Neural progenitor cell (in vitro differentiated cells): ENCODE results near the gene SEL1L3. TPM values are rescaled to one million over a fixed set of nuclear protein-coding genes. Genes with fewer than 3 reads are reported as not detected.

Experiments
- DNase-seq: peaks from one replicate; pipeline ENCODE4 v3.0.0-alpha.2; 2016; ENCODE audit warnings: low spot score
- H2AFZ ChIP-seq: fragments of 200-600 bp; sonication (generic); replicated peaks from 2 replicates; pipeline ENCODE4 v1.6.1; 2016; ENCODE audit warnings: antibody characterized with exemption
- H3F3A ChIP-seq: fragments of 200-600 bp; sonication (generic); 2 replicates; pipeline ENCODE4 v1.6.1; 2016; ENCODE audit warnings: antibody characterized with exemption, low read depth
- H3K27ac ChIP-seq: fragments of 200-600 bp; sonication (generic); 2 replicates; pipeline ENCODE4 v1.5.1; 2016; ENCODE audit warnings: mild to moderate bottlenecking
- H3K27me3 ChIP-seq: fragments of 200-600 bp; sonication (generic); 2 replicates; pipeline ENCODE4 v1.6.1; 2016; ENCODE audit warnings: mild to moderate bottlenecking, moderate library complexity
- H3K36me3 ChIP-seq: fragments of 200-600 bp; sonication (generic); 2 replicates; pipeline ENCODE4 v1.5.1; 2016
- H3K4me1 ChIP-seq: fragments of 200-600 bp; sonication (generic); 2 replicates; pipeline ENCODE4 v1.6.1; 2016; ENCODE audit warnings: mixed run types
- H3K4me2 ChIP-seq: fragments of 200-600 bp; sonication (generic); 2 replicates; pipeline ENCODE4 v1.6.1; 2016
- H3K4me3 ChIP-seq: fragments of 200-600 bp; sonication (generic); 2 replicates; pipeline ENCODE4 v1.5.1; 2016
- H3K79me2 ChIP-seq: fragments of 200-600 bp; sonication (generic); 2 replicates; pipeline ENCODE4 v1.6.1; 2016; ENCODE audit warnings: low read depth
- H3K9ac ChIP-seq: fragments of 200-600 bp; sonication (generic); 2 replicates; pipeline ENCODE4 v1.6.1; 2016
- H3K9me3 ChIP-seq: fragments of 200-600 bp; sonication (generic); 2 replicates; pipeline ENCODE4 v1.5.1; 2016; ENCODE audit warnings: low read depth
- H4K20me1 ChIP-seq: fragments of 200-600 bp; sonication (generic); 2 replicates; pipeline ENCODE4 v1.6.1; 2016; ENCODE audit warnings: low read depth
- H3K27ac Mint-ChIP-seq: 3 replicates; pipeline ENCODE4 v1.8.0; 2021; ENCODE audit warnings: mixed read lengths
- H3K27me3 Mint-ChIP-seq: 2 replicates; pipeline ENCODE4 v1.8.0; 2022; ENCODE audit warnings: low read depth, mild to moderate bottlenecking, inconsistent platforms, moderate library complexity, mixed read lengths; ENCODE audit not compliant: insufficient read depth
- H3K36me3 Mint-ChIP-seq: 3 replicates; pipeline ENCODE4 v1.8.0; 2021; ENCODE audit warnings: mixed read lengths
- H3K4me1 Mint-ChIP-seq: 3 replicates; pipeline ENCODE4 v1.8.0; 2021; ENCODE audit warnings: mixed read lengths
- H3K4me3 Mint-ChIP-seq: 3 replicates; pipeline ENCODE4 v1.8.0; 2021; ENCODE audit warnings: mild to moderate bottlenecking, moderate library complexity, mixed read lengths
- H3K9me3 Mint-ChIP-seq: 3 replicates; pipeline ENCODE4 v1.8.0; 2020; ENCODE audit warnings: mixed read lengths
- EZH2 ChIP-seq: fragments of 200-600 bp; sonication (generic); IDR thresholded peaks from 2 replicates; pipeline ENCODE4 v1.6.1; 2017; ENCODE audit warnings: antibody characterized with exemption, mild to moderate bottlenecking, moderate library complexity
- EZH2phosphoT487 ChIP-seq: fragments of 200-600 bp; sonication (generic); IDR thresholded peaks from 2 replicates; pipeline ENCODE4 v1.6.1; 2017; ENCODE audit warnings: antibody characterized with exemption
- total RNA-seq: library from RNA; depleted of rRNA; stranded (reverse); fragments of >200 nt; gene quantifications from 2 replicates; pipeline ENCODE4 v1.2.3, GENCODE V29; 2015; ENCODE audit warnings: low replicate concordance
- TF ChIP-seq, protein P1 (sequence below): fragments of 200-600 bp; sonication (generic); IDR thresholded peaks from 2 replicates; pipeline ENCODE4 v1.5.1; 2017; ENCODE audit warnings: antibody characterized with exemption, mild to moderate bottlenecking

SEL1L3 gene
- total RNA-seq, 1 donor from 2014 or later = 87.2 TPM

DNA sequence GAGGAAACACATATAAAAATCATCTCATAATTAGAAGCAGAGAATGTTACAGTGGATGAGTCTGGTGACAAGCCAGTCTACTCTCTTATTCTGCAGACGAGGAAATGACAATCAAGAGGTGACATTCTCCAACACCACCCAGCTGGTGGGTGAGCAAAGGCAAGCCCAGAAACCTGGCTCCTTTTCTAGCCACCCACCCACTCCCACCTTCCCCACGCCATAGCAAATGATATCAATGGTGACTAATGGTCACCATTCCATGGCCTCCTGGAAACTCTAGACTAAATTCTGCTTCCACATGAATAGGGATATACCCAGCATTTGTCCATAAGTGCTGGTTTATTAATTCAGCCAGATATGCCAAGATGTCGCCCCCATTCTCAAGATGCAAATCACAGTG, 10.7 kb downstream of the SEL1L3 start:
- Mint-ChIP-seq H3K4me3 (no peak overlapping the region), H3K36me3 (peaks cover 6% of the 10 kb centered on the region), H3K9me3 (no peaks in the 10 kb centered on the region), H3K27ac (no peak overlapping the region), H3K27me3 (no peaks in the 10 kb centered on the region), H3K4me1 (peaks cover 2% of the 10 kb centered on the region)
- H3K4me1 ChIP-seq = peaks cover 2% of the 10 kb centered on the region
- no peaks in the 10 kb centered on the region for H3F3A ChIP-seq
- TF ChIP-seq EZH2phosphoT487 = no peak
- TF ChIP-seq EZH2 = no peak
- TF ChIP-seq, protein P1, sequence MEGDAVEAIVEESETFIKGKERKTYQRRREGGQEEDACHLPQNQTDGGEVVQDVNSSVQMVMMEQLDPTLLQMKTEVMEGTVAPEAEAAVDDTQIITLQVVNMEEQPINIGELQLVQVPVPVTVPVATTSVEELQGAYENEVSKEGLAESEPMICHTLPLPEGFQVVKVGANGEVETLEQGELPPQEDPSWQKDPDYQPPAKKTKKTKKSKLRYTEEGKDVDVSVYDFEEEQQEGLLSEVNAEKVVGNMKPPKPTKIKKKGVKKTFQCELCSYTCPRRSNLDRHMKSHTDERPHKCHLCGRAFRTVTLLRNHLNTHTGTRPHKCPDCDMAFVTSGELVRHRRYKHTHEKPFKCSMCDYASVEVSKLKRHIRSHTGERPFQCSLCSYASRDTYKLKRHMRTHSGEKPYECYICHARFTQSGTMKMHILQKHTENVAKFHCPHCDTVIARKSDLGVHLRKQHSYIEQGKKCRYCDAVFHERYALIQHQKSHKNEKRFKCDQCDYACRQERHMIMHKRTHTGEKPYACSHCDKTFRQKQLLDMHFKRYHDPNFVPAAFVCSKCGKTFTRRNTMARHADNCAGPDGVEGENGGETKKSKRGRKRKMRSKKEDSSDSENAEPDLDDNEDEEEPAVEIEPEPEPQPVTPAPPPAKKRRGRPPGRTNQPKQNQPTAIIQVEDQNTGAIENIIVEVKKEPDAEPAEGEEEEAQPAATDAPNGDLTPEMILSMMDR = no peak
- H4K20me1 ChIP-seq = no peaks in the 10 kb centered on the region
- H3K36me3 ChIP-seq = no peaks in the 10 kb centered on the region
- no peak overlapping the region for H3K4me3 ChIP-seq
- H2AFZ ChIP-seq = no peak overlapping the region
- H3K27me3 ChIP-seq = no peaks in the 10 kb centered on the region
- H3K27ac ChIP-seq = no peak overlapping the region
- H3K79me2 ChIP-seq = peaks cover 22% of the 10 kb centered on the region
- H3K4me2 ChIP-seq = no peak overlapping the region
- H3K9ac ChIP-seq = no peak overlapping the region
- no peak for DNase-seq
- no peaks in the 10 kb centered on the region for H3K9me3 ChIP-seq

DNA sequence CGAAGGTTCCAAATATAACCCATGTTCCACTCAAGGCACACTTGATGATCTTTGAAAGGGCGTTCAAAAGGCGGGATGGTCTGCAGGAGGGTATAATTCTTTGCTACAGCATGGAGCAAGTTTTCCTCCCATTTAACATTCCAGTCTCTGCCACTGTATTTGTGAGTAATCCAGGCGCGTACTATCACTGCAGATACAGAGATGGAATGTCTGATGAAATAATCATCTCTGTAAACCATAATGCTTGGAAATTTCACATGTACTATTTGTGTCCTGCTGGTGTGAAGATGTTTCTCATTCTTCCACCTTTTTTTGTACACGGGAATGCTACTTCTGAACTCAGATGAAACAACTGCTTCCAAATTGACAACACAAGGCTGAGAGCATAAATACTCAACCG, 15.5 kb downstream of the SEL1L3 start:
- no peaks in the 10 kb centered on the region for H3K36me3 ChIP-seq
- peaks cover 8% of the 10 kb centered on the region for H3K4me1 ChIP-seq
- Mint-ChIP-seq H3K27ac (no peak overlapping the region), H3K36me3 (peaks cover 10% of the 10 kb centered on the region), H3K27me3 (no peaks in the 10 kb centered on the region), H3K4me3 (no peak overlapping the region), H3K9me3 (no peaks in the 10 kb centered on the region), H3K4me1 (peaks cover 14% of the 10 kb centered on the region)
- H3K79me2 ChIP-seq = peaks cover 8% of the 10 kb centered on the region
- H2AFZ ChIP-seq = no peak overlapping the region
- no peaks in the 10 kb centered on the region for H3K9me3 ChIP-seq
- no peak overlapping the region for H3K27ac ChIP-seq
- H4K20me1 ChIP-seq = no peaks in the 10 kb centered on the region
- H3K4me2 ChIP-seq = no peak overlapping the region
- no peaks in the 10 kb centered on the region for H3F3A ChIP-seq
- H3K4me3 ChIP-seq = no peak overlapping the region
- no peak for DNase-seq
- TF ChIP-seq, protein P1 = no peak
- no peak for TF ChIP-seq EZH2phosphoT487
- TF ChIP-seq EZH2 = no peak
- no peaks in the 10 kb centered on the region for H3K27me3 ChIP-seq
- H3K9ac ChIP-seq = no peak overlapping the region

DNA sequence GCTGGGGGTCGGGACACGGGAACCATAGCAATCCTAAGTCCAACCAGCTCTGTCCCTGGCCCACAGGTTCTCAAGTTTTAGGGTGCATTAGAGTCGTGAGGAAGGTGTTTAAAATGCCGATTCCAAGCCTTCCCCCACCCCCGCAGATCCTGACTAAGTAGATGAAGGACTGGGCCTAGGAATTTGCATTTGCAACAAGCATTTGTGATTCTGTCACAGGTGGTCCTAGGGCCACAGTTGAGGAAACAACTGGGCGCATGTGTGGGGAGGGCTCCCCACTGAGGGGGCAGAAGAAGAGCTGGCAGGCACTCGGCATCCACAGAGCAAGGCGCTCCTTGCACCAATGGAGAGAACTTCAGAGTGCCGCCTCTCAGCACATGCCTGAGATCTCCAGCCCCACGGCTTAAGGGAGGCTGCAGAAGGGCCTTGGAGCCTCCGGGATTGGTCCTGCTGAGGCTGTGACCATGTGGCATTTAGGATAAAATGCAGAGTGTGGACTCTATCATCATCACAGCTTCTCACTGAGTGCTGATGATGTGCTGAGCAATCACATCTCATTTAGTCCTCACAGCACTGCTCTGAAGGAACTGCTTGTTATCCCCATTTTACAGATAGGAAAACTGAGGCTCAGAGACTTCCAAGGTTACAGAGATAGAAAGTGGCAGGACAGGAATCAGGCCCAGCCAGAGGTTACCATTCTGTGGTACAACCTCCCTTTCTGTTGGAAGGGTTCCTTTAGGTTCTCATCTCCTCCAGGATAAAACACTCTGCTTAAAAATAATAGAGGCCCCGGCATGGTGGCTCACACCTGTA, 16.7 kb downstream of the SEL1L3 start:
- H3K36me3 ChIP-seq = no peaks in the 10 kb centered on the region
- H3K27me3 ChIP-seq = no peaks in the 10 kb centered on the region
- peaks cover 13% of the 10 kb centered on the region for H3K36me3 Mint-ChIP-seq
- H3K4me1 ChIP-seq = peaks cover 8% of the 10 kb centered on the region
- H3K9me3 ChIP-seq = no peaks in the 10 kb centered on the region
- no peak for DNase-seq
- no peaks in the 10 kb centered on the region for H3K27me3 Mint-ChIP-seq
- H3K27ac ChIP-seq = no peak overlapping the region
- H4K20me1 ChIP-seq = no peaks in the 10 kb centered on the region
- peaks cover 14% of the 10 kb centered on the region for H3K4me1 Mint-ChIP-seq
- H3K4me3 ChIP-seq = no peak overlapping the region
- H3K27ac Mint-ChIP-seq = no peak overlapping the region
- no peak overlapping the region for H2AFZ ChIP-seq
- no peak overlapping the region for H3K9ac ChIP-seq
- peaks cover 8% of the 10 kb centered on the region for H3K79me2 ChIP-seq
- TF ChIP-seq EZH2 (no peak), EZH2phosphoT487 (no peak)
- TF ChIP-seq, protein P1 = no peak
- H3K4me3 Mint-ChIP-seq = no peak overlapping the region
- no peak overlapping the region for H3K4me2 ChIP-seq
- H3F3A ChIP-seq = no peaks in the 10 kb centered on the region
- H3K9me3 Mint-ChIP-seq = no peaks in the 10 kb centered on the region
